GM12892 (cell line): ENCODE data around the gene YIF1B.

Source experiments
- POLR2A ChIP-seq: IDR thresholded peaks from 2 replicates; pipeline ENCODE4 v1.6.1; 2011; ENCODE audit warnings: low read depth, low read length, control low read depth
- POLR2AphosphoS5 ChIP-seq: IDR thresholded peaks from 2 replicates; pipeline ENCODE4 v1.6.1; 2011; ENCODE audit warnings: low read depth, low read length, control low read depth
- TAF1 ChIP-seq: IDR thresholded peaks from 2 replicates; pipeline ENCODE4 v1.6.1; 2011; ENCODE audit warnings: low read depth, mild to moderate bottlenecking, control low read depth, low read length, borderline replicate concordance

GRCh38 chr19:38331728-38332127 lies 16.0 kb upstream of the YIF1B start:
- TF ChIP-seq POLR2AphosphoS5 (no peak), POLR2A (no peak), TAF1 (no peak)
